T-helper 2 cell treated with Interferon-gamma antibody and Interleukin-4, amounts not matched to agents 100 ng/mL and 5 ng/mL, for 36 hours (primary cell): ENCODE measurements around the gene TEDC1. TPM values are rescaled to one million over a fixed set of nuclear protein-coding genes. Genes with fewer than 3 reads are reported as not detected.

ENCODE experiments used
- intact Hi-C: fragments of 100-400 bp; cut with micrococcal nuclease; formaldehyde crosslinking; loops from one replicate; pipeline ENCODE4 v1.15.1; 2023
- total RNA-seq: library from RNA; stranded (reverse); gene quantifications from 2 replicates; pipeline ENCODE4 v1.2.3, GENCODE V29; 2022

The TEDC1 gene
- total RNA-seq, 1 donor from 2014 or later, result 43.1 TPM

- intact Hi-C loops, result loop anchor here (10.0 kb wide), 1 partner anchor 419 kb away; the partner anchor contains the start of gene GPR132
Measured at GRCh38 chr14:105483300-105484068, 7.6 kb upstream of the TEDC1 start.

- intact Hi-C loops, result loop anchor here (10.0 kb wide), 1 partner anchor 420 kb away; the partner anchor contains the start of gene GPR132
Measured at GRCh38 chr14:105484069-105484996, 6.7 kb upstream of the TEDC1 start.

GRCh38 chr14:105484997-105485393, 6.1 kb upstream of the TEDC1 start:
- intact Hi-C loops, result loop anchor here (10.0 kb wide), 1 partner anchor 420 kb away; the partner anchor contains the start of gene GPR132

GRCh38 chr14:105485739-105486162, 5.3 kb upstream of the TEDC1 start:
- intact Hi-C loops, result loop anchor here (10.0 kb wide), 1 partner anchor 421 kb away; the partner anchor contains the start of gene GPR132

GRCh38 chr14:105486163-105486973, 4.7 kb upstream of the TEDC1 start, which contains the start of gene CRIP1:
Gene CRIP1 (plus strand): TSS chr14:105486886. CDS start chr14:105487260, 374 bp downstream.
- intact Hi-C loops, result loop anchor here (10.0 kb wide), 1 partner anchor 422 kb away; the partner anchor contains the start of gene GPR132

- intact Hi-C loops, result loop anchor here (10.0 kb wide), 1 partner anchor 422 kb away; the partner anchor contains the start of gene GPR132
Measured at GRCh38 chr14:105486974-105487448, 4.0 kb upstream of the TEDC1 start.

GRCh38 chr14:105487449-105487985, 3.5 kb upstream of the TEDC1 start:
- intact Hi-C loops, result loop anchor here (10.0 kb wide), 1 partner anchor 423 kb away; the partner anchor contains the start of gene GPR132

GRCh38 chr14:105487986-105488777, 2.9 kb upstream of the TEDC1 start:
- intact Hi-C loops, result loop anchor here (10.0 kb wide), 1 partner anchor 423 kb away; the partner anchor contains the start of gene GPR132

GRCh38 chr14:105488781-105489541, 2.1 kb upstream of the TEDC1 start:
- intact Hi-C loops, result loop anchor here (1.0 to 10.0 kb wide), 2 partner anchors 118 to 424 kb away; partner anchors contain the start of gene GPR132

- intact Hi-C loops, result loop anchor here (1.0 to 10.0 kb wide), 10 partner anchors 8 to 1772 kb away; partner anchors contain the start of genes BRF1, CLBA1, CRIP2 and GPR132
Measured at GRCh38 chr14:105489542-105490266, 1.3 kb upstream of the TEDC1 start.

- intact Hi-C loops, result loop anchor here (1.0 to 10.0 kb wide), 8 partner anchors 9 to 1773 kb away; partner anchors contain the start of genes BRF1, CLBA1, CRIP2 and MTA1
Measured at GRCh38 chr14:105490267-105490571, 827 bp upstream of the TEDC1 start.

GRCh38 chr14:105491366-105491973, 424 bp downstream of the TEDC1 start:
- intact Hi-C loops, result loop anchor here (1.0 to 10.0 kb wide), 10 partner anchors 17 to 1774 kb away; partner anchors contain the start of genes BRF1, CLBA1, CRIP2 and MTA1

- intact Hi-C loops, result loop anchor here (5.0 to 10.0 kb wide), 2 partner anchors 508 to 1775 kb away; partner anchors contain the start of genes CLBA1, XRCC3 and ZFYVE21
Measured at GRCh38 chr14:105492031-105492970, 1.3 kb downstream of the TEDC1 start.

GRCh38 chr14:105492971-105493871, 2.2 kb downstream of the TEDC1 start:
- intact Hi-C loops, result loop anchor here (5.0 to 10.0 kb wide), 2 partner anchors 508 to 1776 kb away; partner anchors contain the start of genes CLBA1, XRCC3 and ZFYVE21
